Left ventricle myocardium inferior (tissue), 1 donor: ENCODE measurements around the gene ELMO1. TPM values are rescaled to one million over a fixed set of nuclear protein-coding genes. Genes with fewer than 3 reads are reported as not detected.

Experiments used
- DNase-seq: peaks from one replicate; pipeline ENCODE4 v3.0.0-alpha.2; 2020
- H3K27ac ChIP-seq: fragments of 200-600 bp; replicated peaks from 2 replicates; pipeline ENCODE4 v1.8.0; 2021
- H3K27me3 ChIP-seq: fragments of 200-600 bp; 2 replicates; pipeline ENCODE4 v1.8.0; 2021; ENCODE audit warnings: low read depth
- H3K36me3 ChIP-seq: fragments of 200-600 bp; 2 replicates; pipeline ENCODE4 v1.8.0; 2021
- H3K4me1 ChIP-seq: fragments of 200-600 bp; 2 replicates; pipeline ENCODE4 v1.8.0; 2021
- H3K4me3 ChIP-seq: fragments of 200-600 bp; 2 replicates; pipeline ENCODE4 v1.8.0; 2021; ENCODE audit warnings: mild to moderate bottlenecking, moderate library complexity
- H3K9me3 ChIP-seq: fragments of 200-600 bp; replicated peaks from 2 replicates; pipeline ENCODE4 v1.8.0; 2021
- intact Hi-C: fragments of 100-400 bp; cut with micrococcal nuclease; formaldehyde crosslinking; loops from one replicate; pipeline ENCODE4 v1.11.0; 2022
- total RNA-seq: library from RNA; stranded (reverse); fragmentation: NEBNext Ultra II Directional; extraction: Animal tissue kit (Norgen Biotek cat#: 25700); gene quantifications from one replicate; pipeline ENCODE4 v1.2.1, GENCODE V29; 2021
- TF ChIP-seq, protein P1 (sequence below): fragments of 200-600 bp; IDR thresholded peaks from 2 replicates; pipeline ENCODE4 v1.8.0; 2021; ENCODE audit warnings: antibody characterized with exemption, mild to moderate bottlenecking, borderline replicate concordance
- donor health status: DM: no; HTN: yes; CAD: no; lungs with severe emphysema.

The ELMO1 gene
- total RNA-seq, 1 donor from 2014 or later = 10.0 TPM

DNA sequence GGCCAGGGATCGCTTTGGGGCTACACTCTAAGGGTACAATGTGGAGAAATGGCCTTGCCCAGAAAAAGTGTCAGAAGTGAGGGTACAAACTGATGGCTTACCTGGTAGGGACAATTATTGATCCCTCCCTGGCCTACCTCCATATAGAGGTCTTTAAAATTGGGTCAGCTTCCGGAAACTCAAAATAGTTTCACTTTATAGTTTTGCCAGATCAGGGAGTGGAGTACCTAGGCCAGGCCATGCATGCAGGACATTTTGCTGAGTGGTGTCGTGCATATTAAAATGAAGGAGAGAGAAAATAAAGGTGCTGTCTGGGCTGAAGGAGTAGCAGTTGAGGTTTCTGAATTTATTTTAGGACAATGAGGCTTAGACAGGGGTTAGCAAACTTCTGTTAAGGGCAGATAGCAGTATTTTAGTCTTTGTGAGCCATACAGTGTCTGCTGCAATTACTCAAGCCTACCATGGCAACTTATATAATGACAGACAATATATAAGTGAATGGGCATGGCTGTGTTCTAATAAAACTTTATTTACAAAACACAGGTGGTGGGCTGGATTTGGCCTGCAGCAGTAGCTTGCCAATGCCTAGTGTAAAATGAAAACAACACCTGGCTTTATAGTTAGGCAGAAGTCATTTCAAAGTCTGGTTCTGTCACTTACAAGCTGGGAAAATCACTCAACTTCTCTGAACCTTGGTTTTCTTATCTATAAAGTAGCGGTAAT is 547.5 kb downstream of the ELMO1 start:
- no peak overlapping the region for H3K4me3 ChIP-seq
- peaks cover 24% of the 10 kb centered on the region for H3K4me1 ChIP-seq
- H3K36me3 ChIP-seq = no peaks in the 10 kb centered on the region
- TF ChIP-seq, protein P1, sequence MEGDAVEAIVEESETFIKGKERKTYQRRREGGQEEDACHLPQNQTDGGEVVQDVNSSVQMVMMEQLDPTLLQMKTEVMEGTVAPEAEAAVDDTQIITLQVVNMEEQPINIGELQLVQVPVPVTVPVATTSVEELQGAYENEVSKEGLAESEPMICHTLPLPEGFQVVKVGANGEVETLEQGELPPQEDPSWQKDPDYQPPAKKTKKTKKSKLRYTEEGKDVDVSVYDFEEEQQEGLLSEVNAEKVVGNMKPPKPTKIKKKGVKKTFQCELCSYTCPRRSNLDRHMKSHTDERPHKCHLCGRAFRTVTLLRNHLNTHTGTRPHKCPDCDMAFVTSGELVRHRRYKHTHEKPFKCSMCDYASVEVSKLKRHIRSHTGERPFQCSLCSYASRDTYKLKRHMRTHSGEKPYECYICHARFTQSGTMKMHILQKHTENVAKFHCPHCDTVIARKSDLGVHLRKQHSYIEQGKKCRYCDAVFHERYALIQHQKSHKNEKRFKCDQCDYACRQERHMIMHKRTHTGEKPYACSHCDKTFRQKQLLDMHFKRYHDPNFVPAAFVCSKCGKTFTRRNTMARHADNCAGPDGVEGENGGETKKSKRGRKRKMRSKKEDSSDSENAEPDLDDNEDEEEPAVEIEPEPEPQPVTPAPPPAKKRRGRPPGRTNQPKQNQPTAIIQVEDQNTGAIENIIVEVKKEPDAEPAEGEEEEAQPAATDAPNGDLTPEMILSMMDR = no peak
- DNase-seq = no peak
- H3K27me3 ChIP-seq = no peaks in the 10 kb centered on the region
- no peak overlapping the region for H3K27ac ChIP-seq
- H3K9me3 ChIP-seq = no peaks in the 10 kb centered on the region
- intact Hi-C loops = no loop called here

DNA sequence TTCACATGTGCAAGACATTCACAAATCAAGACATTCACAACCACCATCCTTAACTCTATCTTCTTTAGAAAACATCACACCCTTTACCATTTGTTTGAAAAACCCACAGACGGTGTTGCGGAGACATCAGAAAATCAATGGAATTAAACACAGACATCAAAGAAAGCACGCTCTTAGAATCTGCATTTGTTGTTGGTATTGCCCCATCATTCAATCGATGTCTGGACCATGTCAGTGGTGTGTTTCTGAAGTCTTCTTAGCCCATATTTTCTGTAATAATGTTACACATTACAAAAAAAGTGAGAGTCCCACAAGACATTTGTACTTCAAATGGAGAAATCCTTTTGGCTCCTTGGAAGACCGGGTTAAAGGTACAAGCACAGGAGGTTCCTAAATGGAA is 550.5 kb downstream of the ELMO1 start:
- Histone ChIP-seq H3K4me3 (no peak overlapping the region), H3K4me1 (peaks cover 8% of the 10 kb centered on the region), H3K27ac (no peak overlapping the region), H3K36me3 (peaks cover 14% of the 10 kb centered on the region), H3K27me3 (no peaks in the 10 kb centered on the region), H3K9me3 (no peaks in the 10 kb centered on the region)
- TF ChIP-seq, protein P1 = no peak
- no peak for DNase-seq
- intact Hi-C loops = no loop called here

DNA sequence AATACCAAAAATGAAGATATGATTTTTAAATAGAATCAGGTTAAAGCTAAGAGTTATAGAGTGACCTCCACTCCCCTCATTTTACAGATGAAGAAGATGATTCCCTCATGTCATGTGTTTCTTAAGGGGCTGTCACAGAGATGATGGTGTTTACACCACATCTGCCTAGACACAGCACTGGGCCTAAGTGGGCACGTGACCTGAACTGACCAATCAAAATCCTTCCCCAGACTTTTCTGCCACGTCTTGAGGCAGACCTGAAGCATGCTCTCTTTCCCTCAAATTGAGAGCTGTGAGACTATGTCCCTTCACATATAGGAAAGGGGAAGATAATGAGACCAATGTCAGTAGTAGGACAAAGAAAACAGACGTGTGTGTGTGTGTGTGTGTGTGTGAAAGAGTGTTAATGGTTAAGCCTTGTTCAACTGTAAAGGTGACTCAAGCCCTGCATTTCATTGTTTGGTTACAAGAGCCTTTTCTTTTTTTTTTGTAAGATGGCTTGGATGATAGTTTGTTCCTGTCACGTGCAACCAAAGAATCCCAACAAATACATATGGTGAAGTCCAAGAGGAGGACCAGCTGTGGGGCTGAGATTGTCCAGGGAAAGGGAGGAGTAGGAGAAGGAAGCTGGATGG is 551.6 kb downstream of the ELMO1 start:
- intact Hi-C loops = no loop called here

DNA sequence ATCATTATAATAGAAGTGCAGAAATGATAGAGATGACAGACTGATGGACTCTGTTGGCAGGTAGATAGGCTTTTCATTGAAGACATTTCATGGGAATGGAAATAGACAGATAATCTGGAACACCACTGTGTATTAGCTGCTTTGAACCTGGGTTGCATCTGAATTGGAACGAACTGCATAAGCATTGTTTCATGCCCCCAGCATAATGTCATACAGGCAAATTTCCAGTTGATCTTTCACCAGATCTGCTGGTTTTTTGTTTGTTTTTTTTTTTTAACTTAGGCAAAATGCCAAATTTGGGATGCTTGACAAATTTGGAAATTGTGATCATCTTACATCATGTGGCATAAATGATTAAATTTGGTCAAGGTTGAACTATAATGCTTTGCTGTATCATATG is 552.2 kb downstream of the ELMO1 start:
- Histone ChIP-seq H3K36me3 (peaks cover 16% of the 10 kb centered on the region), H3K9me3 (no peaks in the 10 kb centered on the region), H3K4me1 (peaks cover 8% of the 10 kb centered on the region), H3K4me3 (no peak overlapping the region), H3K27me3 (no peaks in the 10 kb centered on the region), H3K27ac (no peak overlapping the region)
- TF ChIP-seq, protein P1 = no peak
- no peak for DNase-seq
- intact Hi-C loops = no loop called here

More for the DNA sequence above, 551.6 kb downstream of the ELMO1 start:
- peaks cover 8% of the 10 kb centered on the region for H3K4me1 ChIP-seq
- DNase-seq = no peak
- TF ChIP-seq, protein P1 = no peak
- no peak overlapping the region for H3K4me3 ChIP-seq
- no peaks in the 10 kb centered on the region for H3K9me3 ChIP-seq
- H3K36me3 ChIP-seq = peaks cover 16% of the 10 kb centered on the region
- H3K27me3 ChIP-seq = no peaks in the 10 kb centered on the region
- H3K27ac ChIP-seq = no peak overlapping the region

DNA sequence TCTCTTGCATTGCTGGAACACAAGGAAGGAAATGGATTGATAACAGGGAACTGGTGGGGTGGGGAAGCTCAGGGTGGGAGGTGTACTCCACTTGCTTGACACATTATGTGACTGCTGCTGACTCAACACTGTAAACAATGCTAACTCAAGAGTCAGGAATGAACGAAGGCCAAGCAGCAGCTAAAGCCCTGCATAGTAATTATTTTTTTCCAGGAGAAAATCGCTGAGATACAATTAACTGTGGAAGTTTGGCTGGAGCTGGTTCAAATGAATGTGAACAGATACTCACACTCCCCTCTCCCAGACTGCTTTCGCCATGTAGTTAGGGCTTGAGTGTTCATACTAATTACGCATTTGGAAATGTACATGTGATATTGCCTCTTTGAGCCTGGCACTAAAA is 553.5 kb downstream of the ELMO1 start:
- intact Hi-C loops = no loop called here
- Histone ChIP-seq H3K36me3 (peaks cover 16% of the 10 kb centered on the region), H3K9me3 (no peaks in the 10 kb centered on the region), H3K27me3 (no peaks in the 10 kb centered on the region), H3K27ac (no peak overlapping the region), H3K4me3 (no peak overlapping the region), H3K4me1 (peaks cover 8% of the 10 kb centered on the region)
- TF ChIP-seq, protein P1 = no peak
- DNase-seq = no peak
